Activated CD4-positive, alpha-beta memory T cell treated with anti-CD3 and anti-CD28 coated beads, Interleukin-2, amount 10 ng/mL, durations not matched to agents 7 days and 5 days (primary cell): ENCODE measurements around the gene ARHGAP18. TPM values are rescaled to one million over a fixed set of nuclear protein-coding genes. Genes with fewer than 3 reads are reported as not detected.

Source experiments
- CTCF ChIA-PET: fragments of 350-600 bp; sonication (Branson Sonifier 250); formaldehyde crosslinking; loops from one replicate; lab custom pipeline; 2021; ENCODE audit warnings: antibody characterized with exemption, inconsistent platforms; lab: Charles Lee
- POLR2A ChIA-PET: fragments of 350-600 bp; sonication (Branson Sonifier 250); formaldehyde crosslinking; loops from one replicate; lab custom pipeline; 2021; ENCODE audit warnings: antibody characterized with exemption; lab: Charles Lee
- DNase-seq: peaks from one replicate; pipeline ENCODE4 v3.0.0-alpha.2; 2020
- H3K27ac Mint-ChIP-seq: one replicate; pipeline ENCODE4 v1.8.0; 2021; ENCODE audit warnings: mild to moderate bottlenecking, mixed read lengths
- H3K27me3 Mint-ChIP-seq: one replicate; pipeline ENCODE4 v1.8.0; 2021; ENCODE audit warnings: mixed read lengths
- H3K36me3 Mint-ChIP-seq: one replicate; pipeline ENCODE4 v1.8.0; 2021; ENCODE audit warnings: low read depth, mixed read lengths
- H3K4me1 Mint-ChIP-seq: one replicate; pipeline ENCODE4 v1.8.0; 2021; ENCODE audit warnings: mixed read lengths
- H3K4me3 Mint-ChIP-seq: one replicate; pipeline ENCODE4 v1.8.0; 2021; ENCODE audit warnings: mild to moderate bottlenecking, mixed read lengths
- H3K9me3 Mint-ChIP-seq: one replicate; pipeline ENCODE4 v1.8.0; 2021; ENCODE audit warnings: mixed read lengths
- total RNA-seq, 2 experiments: library from RNA; stranded (reverse); gene quantifications; one replicate each; pipeline ENCODE4 v1.2.3, GENCODE V29; 2021

The ARHGAP18 gene
- total RNA-seq, 2 experiments from 2014 or later: 14.8 to 18.0 TPM

DNA sequence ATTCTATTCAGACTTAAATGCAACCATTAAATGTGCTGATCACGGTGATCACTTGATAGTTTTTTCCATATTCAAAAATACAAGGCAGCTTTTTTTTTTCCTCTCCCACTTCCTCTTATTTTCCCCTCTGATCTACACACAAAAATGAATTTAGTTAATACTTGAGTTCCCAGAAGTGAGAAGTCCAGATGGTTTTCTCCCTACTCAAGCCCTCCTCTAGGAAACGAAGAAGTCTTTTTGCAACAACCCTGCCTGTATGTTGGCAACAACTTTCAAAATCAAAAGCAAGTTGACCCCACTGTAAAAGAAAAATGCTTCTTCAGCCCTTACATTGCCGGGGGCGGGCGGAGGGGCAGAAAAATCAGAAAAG, 24.3 kb downstream of the ARHGAP18 start:
- Mint-ChIP-seq H3K27ac (peak overlapping the region; percentile 7), H3K27me3 (no peaks in the 10 kb centered on the region), H3K4me1 (peaks cover 65% of the 10 kb centered on the region), H3K4me3 (no peak overlapping the region), H3K36me3 (peaks cover 4% of the 10 kb centered on the region), H3K9me3 (peaks cover 2% of the 10 kb centered on the region)
- POLR2A ChIA-PET: interaction anchor here (0.8 to 2.1 kb wide), 3 partner anchors 8 to 25 kb away, joined by 3 to 15 read pairs (median 5); partner anchors contain the start of gene ARHGAP18
- CTCF ChIA-PET: interaction anchor here (1.3 to 1.4 kb wide), 2 partner anchors 9 to 14 kb away, joined by 3 to 5 read pairs; no protein-coding TSS in a partner anchor
- no peak for DNase-seq

DNA sequence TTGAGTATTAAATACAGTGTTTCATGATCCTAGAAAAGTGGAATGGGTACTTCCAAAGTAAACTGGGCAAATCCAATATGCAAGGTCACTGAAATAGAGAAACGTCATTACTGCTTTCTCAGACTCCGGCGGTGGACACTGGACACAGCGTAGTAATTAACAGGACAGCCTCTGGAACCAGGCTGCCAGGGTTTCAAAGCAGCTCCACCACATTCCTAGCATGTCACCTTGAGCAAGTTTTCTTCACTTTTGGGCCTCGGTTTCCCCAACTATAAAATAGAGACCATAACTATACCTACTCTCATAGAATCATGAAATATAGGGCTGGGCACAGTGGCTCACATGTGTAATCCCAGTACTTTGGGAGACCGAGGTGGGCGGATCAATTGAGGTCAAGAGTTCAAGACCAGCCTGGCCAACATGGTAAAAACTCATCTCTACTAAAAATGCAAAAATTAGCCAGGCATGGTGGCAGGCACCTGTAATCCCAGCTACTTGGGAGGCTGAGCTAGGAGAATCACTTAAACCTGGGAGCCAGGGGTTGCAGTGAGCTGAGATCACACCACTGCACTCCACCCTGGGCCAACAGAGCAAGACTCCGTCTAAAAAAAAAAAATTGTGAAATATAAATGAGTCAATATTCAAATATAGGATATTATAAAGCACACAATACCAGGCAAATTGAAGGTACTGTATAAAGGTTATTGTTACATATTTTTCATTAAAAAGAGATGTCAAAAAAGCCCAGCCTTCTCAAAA, 24.9 kb downstream of the ARHGAP18 start:
- H3K27ac Mint-ChIP-seq: peak overlapping the region; percentile 83
- peaks cover 65% of the 10 kb centered on the region for H3K4me1 Mint-ChIP-seq
- no peaks in the 10 kb centered on the region for H3K27me3 Mint-ChIP-seq
- H3K4me3 Mint-ChIP-seq: no peak overlapping the region
- no peak for DNase-seq
- H3K9me3 Mint-ChIP-seq: peaks cover 2% of the 10 kb centered on the region
- peaks cover 5% of the 10 kb centered on the region for H3K36me3 Mint-ChIP-seq
- ChIA-PET POLR2A (interaction anchor here (1.0 to 1.7 kb wide), 4 partner anchors 12 to 24 kb away, joined by 3 to 24 read pairs (median 4); partner anchors contain the start of gene ARHGAP18), CTCF (interaction anchor here (1.3 to 3.4 kb wide), 4 partner anchors 10 to 87 kb away, joined by 3 to 29 read pairs (median 6); no protein-coding TSS in a partner anchor)

GRCh38 chr6:129684323-129684884, 25.6 kb downstream of the ARHGAP18 start:
- Mint-ChIP-seq H3K4me3 (peak overlapping the region; percentile 36), H3K4me1 (peaks cover 70% of the 10 kb centered on the region), H3K9me3 (peaks cover 2% of the 10 kb centered on the region), H3K27ac (peak overlapping the region; percentile 83), H3K36me3 (peaks cover 9% of the 10 kb centered on the region), H3K27me3 (no peaks in the 10 kb centered on the region)
- no peak for DNase-seq
- POLR2A ChIA-PET: interaction anchor here (0.8 to 2.2 kb wide), 9 partner anchors 10 to 64 kb away, joined by 3 to 24 read pairs (median 3); partner anchors contain the start of gene ARHGAP18
- CTCF ChIA-PET: interaction anchor here (0.9 to 3.4 kb wide), 5 partner anchors 12 to 183 kb away, joined by 3 to 29 read pairs (median 3); no protein-coding TSS in a partner anchor

DNA sequence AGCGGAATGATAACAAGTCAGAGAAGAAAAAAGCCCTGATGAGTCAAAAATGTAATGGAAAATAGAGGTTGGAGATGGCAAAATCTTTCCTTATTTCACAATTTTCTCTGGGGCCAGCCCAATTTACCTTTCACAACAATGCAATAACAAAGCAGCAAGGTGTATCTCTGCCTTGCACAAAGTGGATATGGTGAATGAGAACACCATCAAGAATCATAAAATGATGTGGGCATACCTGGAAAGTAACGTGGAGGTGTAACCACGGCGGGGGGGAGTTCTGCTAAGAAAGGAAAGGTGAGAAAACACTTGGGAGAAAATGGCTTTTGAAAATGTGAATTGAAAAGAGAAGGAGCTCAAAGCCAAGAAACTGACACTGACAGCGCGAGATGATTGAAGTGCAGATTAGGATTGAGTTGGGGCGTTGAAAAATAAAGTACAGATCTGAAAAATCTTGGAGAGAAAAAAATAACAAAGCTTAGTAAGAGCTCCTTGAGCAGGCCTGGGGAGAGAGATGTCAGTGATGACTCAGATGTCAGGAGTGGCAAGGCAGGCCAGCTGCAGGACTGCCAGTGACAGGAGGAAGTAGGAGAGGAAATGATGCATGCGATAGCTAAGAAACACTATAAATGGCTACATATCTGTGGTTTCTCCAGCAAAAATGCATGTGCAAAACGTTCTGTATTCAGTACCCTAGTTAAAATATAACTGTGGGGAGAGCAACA, 26.2 kb downstream of the ARHGAP18 start:
- peak; percentile 75 for DNase-seq
- Mint-ChIP-seq H3K9me3 (peaks cover 2% of the 10 kb centered on the region), H3K4me3 (peak overlapping the region; percentile 36), H3K27ac (peak overlapping the region; percentile 83), H3K27me3 (no peaks in the 10 kb centered on the region), H3K4me1 (peaks cover 64% of the 10 kb centered on the region), H3K36me3 (peaks cover 9% of the 10 kb centered on the region)
- CTCF ChIA-PET: interaction anchor here (0.7 to 3.4 kb wide), 6 partner anchors 11 to 182 kb away, joined by 3 to 29 read pairs (median 3); no protein-coding TSS in a partner anchor
- POLR2A ChIA-PET: interaction anchor here (0.8 to 2.2 kb wide), 9 partner anchors 11 to 64 kb away, joined by 3 to 24 read pairs (median 3); partner anchors contain the start of gene ARHGAP18

DNA sequence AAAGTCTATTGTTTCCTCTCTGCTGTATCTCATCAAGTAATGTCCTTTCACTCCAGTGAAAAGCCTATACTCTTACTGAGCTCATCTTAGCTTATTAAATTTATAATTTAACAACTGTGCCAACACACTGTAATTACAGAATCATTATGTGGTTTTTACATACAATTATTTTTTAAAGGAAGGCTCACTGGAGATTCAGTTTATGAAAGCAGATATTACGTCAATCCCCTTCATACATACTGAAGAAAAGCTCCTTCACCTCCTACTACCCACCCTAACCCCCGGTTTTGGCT, 28.1 kb downstream of the ARHGAP18 start:
- H3K4me3 Mint-ChIP-seq: no peak overlapping the region
- ChIA-PET POLR2A (interaction anchor here (1.1 to 1.4 kb wide), 3 partner anchors 9 to 67 kb away, joined by 3 to 5 read pairs (median 3); no protein-coding TSS in a partner anchor), CTCF (interaction anchor here (0.6 to 3.4 kb wide), 5 partner anchors 9 to 84 kb away, joined by 3 to 29 read pairs (median 3); no protein-coding TSS in a partner anchor)
- DNase-seq: no peak
- no peak overlapping the region for H3K27ac Mint-ChIP-seq
- H3K36me3 Mint-ChIP-seq: peaks cover 9% of the 10 kb centered on the region
- H3K4me1 Mint-ChIP-seq: peaks cover 63% of the 10 kb centered on the region
- H3K27me3 Mint-ChIP-seq: no peaks in the 10 kb centered on the region
- peaks cover 2% of the 10 kb centered on the region for H3K9me3 Mint-ChIP-seq

- peaks cover 61% of the 10 kb centered on the region for H3K4me1 Mint-ChIP-seq
- no peak for DNase-seq
- no peaks in the 10 kb centered on the region for H3K27me3 Mint-ChIP-seq
- no peak overlapping the region for H3K4me3 Mint-ChIP-seq
- H3K36me3 Mint-ChIP-seq: peaks cover 13% of the 10 kb centered on the region
- CTCF ChIA-PET: no interaction called here
- no peak overlapping the region for H3K27ac Mint-ChIP-seq
- POLR2A ChIA-PET: no interaction called here
- H3K9me3 Mint-ChIP-seq: peaks cover 2% of the 10 kb centered on the region
These were observed 29.3 kb downstream of the ARHGAP18 start for GRCh38 chr6:129680633-129681032.

- Mint-ChIP-seq H3K27me3 (no peaks in the 10 kb centered on the region), H3K27ac (no peak overlapping the region), H3K36me3 (peaks cover 17% of the 10 kb centered on the region), H3K4me1 (peaks cover 59% of the 10 kb centered on the region), H3K4me3 (no peak overlapping the region), H3K9me3 (peaks cover 2% of the 10 kb centered on the region)
- POLR2A ChIA-PET: interaction anchor here (0.5 kb wide), 1 partner anchor 610 kb away, joined by 3 read pairs; no protein-coding TSS in a partner anchor
- no peak for DNase-seq
- CTCF ChIA-PET: no interaction called here
These were observed 30.2 kb downstream of the ARHGAP18 start for GRCh38 chr6:129679758-129680157.

DNA sequence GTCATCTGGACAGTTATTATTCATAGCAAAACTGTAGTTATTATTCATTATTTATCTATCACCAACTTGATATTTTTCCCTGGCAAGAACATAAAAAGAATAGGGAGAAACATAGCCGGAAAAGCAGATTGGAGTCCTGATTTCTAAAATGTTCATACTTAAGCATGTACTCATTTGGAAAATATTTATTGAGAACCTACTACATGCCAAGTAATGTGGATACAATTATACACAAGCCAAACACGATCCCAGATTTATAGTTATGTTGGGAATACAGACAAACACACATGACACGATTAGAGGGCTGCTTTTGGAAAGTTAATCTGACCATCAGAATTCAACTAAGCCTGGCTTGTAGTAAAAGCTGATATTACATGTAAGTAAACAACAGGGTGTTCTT, 30.7 kb downstream of the ARHGAP18 start:
- H3K4me3 Mint-ChIP-seq: no peak overlapping the region
- CTCF ChIA-PET: no interaction called here
- H3K4me1 Mint-ChIP-seq: peaks cover 56% of the 10 kb centered on the region
- peaks cover 19% of the 10 kb centered on the region for H3K36me3 Mint-ChIP-seq
- no peaks in the 10 kb centered on the region for H3K27me3 Mint-ChIP-seq
- H3K9me3 Mint-ChIP-seq: peaks cover 2% of the 10 kb centered on the region
- POLR2A ChIA-PET: interaction anchor here (1.7 kb wide), 1 partner anchor 8 kb away, joined by 4 read pairs; no protein-coding TSS in a partner anchor
- no peak for DNase-seq
- H3K27ac Mint-ChIP-seq: no peak overlapping the region

GRCh38 chr6:129678463-129678862, 31.5 kb downstream of the ARHGAP18 start:
- H3K4me1 Mint-ChIP-seq: peaks cover 56% of the 10 kb centered on the region
- H3K27ac Mint-ChIP-seq: no peak overlapping the region
- POLR2A ChIA-PET: interaction anchor here (1.2 to 1.7 kb wide), 2 partner anchors 9 to 31 kb away, joined by 4 read pairs; partner anchors contain the start of gene ARHGAP18
- CTCF ChIA-PET: interaction anchor here (1.2 kb wide), 1 partner anchor 179 kb away, joined by 3 read pairs; no protein-coding TSS in a partner anchor
- no peaks in the 10 kb centered on the region for H3K27me3 Mint-ChIP-seq
- no peak for DNase-seq
- peaks cover 19% of the 10 kb centered on the region for H3K36me3 Mint-ChIP-seq
- H3K9me3 Mint-ChIP-seq: peaks cover 2% of the 10 kb centered on the region
- no peak overlapping the region for H3K4me3 Mint-ChIP-seq

DNA sequence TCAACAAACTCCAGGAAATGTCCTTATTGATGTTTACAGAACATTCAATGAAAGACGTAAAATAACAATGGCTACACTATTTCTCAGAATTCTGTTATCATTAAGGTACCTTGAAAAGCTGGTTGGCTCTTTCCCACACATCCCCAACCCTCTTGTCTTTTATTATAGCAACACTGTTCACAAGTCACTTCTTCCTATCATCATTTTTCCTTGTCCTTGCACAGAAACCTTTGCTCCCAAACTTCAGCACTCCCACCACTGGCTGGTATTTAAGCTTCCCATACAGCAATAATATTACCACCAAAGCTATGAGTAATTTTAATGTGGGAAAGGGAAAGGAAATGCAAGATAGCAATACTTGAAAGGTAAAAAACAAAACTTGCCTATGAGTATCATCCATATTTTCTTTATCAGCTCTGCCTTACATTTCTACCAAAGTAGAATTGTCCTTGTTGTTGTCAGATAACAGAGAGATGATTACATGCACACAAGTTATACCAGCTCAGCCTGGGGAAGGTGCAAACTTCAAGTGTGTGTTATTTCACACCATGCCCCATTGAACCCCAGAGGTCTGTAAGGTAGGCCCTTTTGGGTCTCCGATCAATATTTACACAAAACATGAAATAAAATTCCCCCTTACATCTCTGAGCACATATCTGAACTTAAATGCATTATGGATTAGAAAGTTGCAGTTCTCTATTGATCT, 32.2 kb downstream of the ARHGAP18 start:
- CTCF ChIA-PET: interaction anchor here (0.6 to 2.2 kb wide), 6 partner anchors 9 to 179 kb away, joined by 3 to 8 read pairs (median 4); partner anchors contain the start of gene ARHGAP18
- peaks cover 2% of the 10 kb centered on the region for H3K9me3 Mint-ChIP-seq
- POLR2A ChIA-PET: interaction anchor here (1.0 to 1.7 kb wide), 3 partner anchors 8 to 32 kb away, joined by 3 to 4 read pairs (median 4); partner anchors contain the start of gene ARHGAP18
- H3K4me3 Mint-ChIP-seq: no peak overlapping the region
- H3K27me3 Mint-ChIP-seq: no peaks in the 10 kb centered on the region
- no peak overlapping the region for H3K27ac Mint-ChIP-seq
- DNase-seq: no peak
- H3K4me1 Mint-ChIP-seq: peaks cover 60% of the 10 kb centered on the region
- H3K36me3 Mint-ChIP-seq: peaks cover 19% of the 10 kb centered on the region

- Mint-ChIP-seq H3K9me3 (peaks cover 2% of the 10 kb centered on the region), H3K4me1 (peaks cover 68% of the 10 kb centered on the region), H3K27ac (no peak overlapping the region), H3K4me3 (no peak overlapping the region), H3K36me3 (peaks cover 17% of the 10 kb centered on the region), H3K27me3 (no peaks in the 10 kb centered on the region)
- DNase-seq: no peak
- ChIA-PET CTCF (interaction anchor here (2.2 kb wide), 1 partner anchor 11 kb away, joined by 8 read pairs; no protein-coding TSS in a partner anchor), POLR2A (interaction anchor here (0.9 to 4.5 kb wide), 3 partner anchors 11 to 34 kb away, joined by 5 to 32 read pairs (median 5); partner anchors contain the start of gene ARHGAP18)
These were observed 34.1 kb downstream of the ARHGAP18 start for GRCh38 chr6:129675669-129676472.
